RWPE2 (cell line): ENCODE results near the gene SPTB.

Experiments used
- ATAC-seq: fragments of 200-7000 bp; cut with Tn5 transposase; 3 replicates; pipeline ENCODE4 v1.9.1; 2021; ENCODE audit warnings: low read depth
- DNase-seq: peaks from one replicate; pipeline ENCODE4 v3.0.0-alpha.2; 2020; ENCODE audit warnings: low spot score
- H3K27ac ChIP-seq: fragments of 450-650 bp; 2 replicates; pipeline ENCODE4 v1.5.1; 2017; ENCODE audit warnings: mild to moderate bottlenecking; ENCODE audit not compliant: poor library complexity, severe bottlenecking
- H3K27me3 ChIP-seq: fragments of 250-450 bp; sonication (Bioruptor Pico); 2 replicates; pipeline ENCODE4 v1.5.1; 2021; ENCODE audit warnings: mild to moderate bottlenecking, moderate library complexity; ENCODE audit not compliant: insufficient read depth, poor library complexity, severe bottlenecking
- H3K36me3 ChIP-seq: fragments of 250-450 bp; sonication (Bioruptor Pico); 2 replicates; pipeline ENCODE4 v1.5.1; 2020; ENCODE audit warnings: low read depth, mild to moderate bottlenecking, moderate library complexity
- H3K4me1 ChIP-seq: fragments of 250-450 bp; sonication (Bioruptor Pico); 2 replicates; pipeline ENCODE4 v1.5.1; 2021; ENCODE audit warnings: mild to moderate bottlenecking, moderate library complexity; ENCODE audit not compliant: insufficient read depth, poor library complexity, severe bottlenecking
- H3K4me3 ChIP-seq: fragments of 250-450 bp; sonication (Bioruptor Pico); 2 replicates; pipeline ENCODE4 v1.5.1; 2021; ENCODE audit warnings: mild to moderate bottlenecking, moderate library complexity; ENCODE audit not compliant: severe bottlenecking
- H3K9me3 ChIP-seq: fragments of 250-450 bp; sonication (Bioruptor Pico); 2 replicates; pipeline ENCODE4 v1.5.1; 2021; ENCODE audit warnings: mild to moderate bottlenecking, moderate library complexity; ENCODE audit not compliant: severe bottlenecking
- TF ChIP-seq, protein P1 (sequence below): fragments of 450-650 bp; IDR thresholded peaks from one replicate; pipeline ENCODE4 v1.5.1; 2017; ENCODE audit warnings: mild to moderate bottlenecking, moderate library complexity; ENCODE audit not compliant: poor library complexity, severe bottlenecking

Gene SPTB

DNA sequence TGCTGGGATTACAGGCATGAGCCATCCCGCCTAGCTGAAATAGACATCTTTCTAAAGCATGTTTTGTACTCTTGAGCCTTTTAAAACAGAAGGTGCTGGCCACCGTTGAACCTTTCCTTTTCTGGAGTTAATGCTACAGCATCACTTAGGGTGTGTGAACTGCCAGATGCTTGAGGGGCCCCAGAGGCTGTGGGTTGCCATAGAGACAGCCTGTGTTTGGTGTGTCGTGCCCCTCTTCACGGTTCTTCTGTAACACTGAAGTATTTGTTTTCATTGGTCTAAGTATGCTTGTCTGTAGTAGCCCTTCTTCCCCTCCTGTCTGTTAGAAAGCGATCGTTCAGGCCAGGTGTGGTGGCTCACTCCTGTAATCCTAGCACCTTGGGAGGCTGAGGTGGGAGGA, 144.7 kb downstream of the SPTB start:
- no peak overlapping the region for H3K4me3 ChIP-seq
- peak; percentile 27 for DNase-seq
- no peak for ATAC-seq
- H3K27me3 ChIP-seq: no peaks in the 10 kb centered on the region
- H3K27ac ChIP-seq: no peak overlapping the region
- peaks cover 99% of the 10 kb centered on the region for H3K36me3 ChIP-seq
- H3K4me1 ChIP-seq: no peaks in the 10 kb centered on the region
- TF ChIP-seq, protein P1, sequence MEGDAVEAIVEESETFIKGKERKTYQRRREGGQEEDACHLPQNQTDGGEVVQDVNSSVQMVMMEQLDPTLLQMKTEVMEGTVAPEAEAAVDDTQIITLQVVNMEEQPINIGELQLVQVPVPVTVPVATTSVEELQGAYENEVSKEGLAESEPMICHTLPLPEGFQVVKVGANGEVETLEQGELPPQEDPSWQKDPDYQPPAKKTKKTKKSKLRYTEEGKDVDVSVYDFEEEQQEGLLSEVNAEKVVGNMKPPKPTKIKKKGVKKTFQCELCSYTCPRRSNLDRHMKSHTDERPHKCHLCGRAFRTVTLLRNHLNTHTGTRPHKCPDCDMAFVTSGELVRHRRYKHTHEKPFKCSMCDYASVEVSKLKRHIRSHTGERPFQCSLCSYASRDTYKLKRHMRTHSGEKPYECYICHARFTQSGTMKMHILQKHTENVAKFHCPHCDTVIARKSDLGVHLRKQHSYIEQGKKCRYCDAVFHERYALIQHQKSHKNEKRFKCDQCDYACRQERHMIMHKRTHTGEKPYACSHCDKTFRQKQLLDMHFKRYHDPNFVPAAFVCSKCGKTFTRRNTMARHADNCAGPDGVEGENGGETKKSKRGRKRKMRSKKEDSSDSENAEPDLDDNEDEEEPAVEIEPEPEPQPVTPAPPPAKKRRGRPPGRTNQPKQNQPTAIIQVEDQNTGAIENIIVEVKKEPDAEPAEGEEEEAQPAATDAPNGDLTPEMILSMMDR: no peak
- H3K9me3 ChIP-seq: no peaks in the 10 kb centered on the region

GRCh38 chr14:64733899-64734298, 145.8 kb downstream of the SPTB start:
- no peak overlapping the region for H3K27ac ChIP-seq
- ATAC-seq (no peak), DNase-seq (peak; percentile 10)
- H3K9me3 ChIP-seq: no peaks in the 10 kb centered on the region
- H3K36me3 ChIP-seq: peaks cover 99% of the 10 kb centered on the region
- H3K4me1 ChIP-seq: no peaks in the 10 kb centered on the region
- no peaks in the 10 kb centered on the region for H3K27me3 ChIP-seq
- TF ChIP-seq, protein P1: no peak
- H3K4me3 ChIP-seq: no peak overlapping the region

DNA sequence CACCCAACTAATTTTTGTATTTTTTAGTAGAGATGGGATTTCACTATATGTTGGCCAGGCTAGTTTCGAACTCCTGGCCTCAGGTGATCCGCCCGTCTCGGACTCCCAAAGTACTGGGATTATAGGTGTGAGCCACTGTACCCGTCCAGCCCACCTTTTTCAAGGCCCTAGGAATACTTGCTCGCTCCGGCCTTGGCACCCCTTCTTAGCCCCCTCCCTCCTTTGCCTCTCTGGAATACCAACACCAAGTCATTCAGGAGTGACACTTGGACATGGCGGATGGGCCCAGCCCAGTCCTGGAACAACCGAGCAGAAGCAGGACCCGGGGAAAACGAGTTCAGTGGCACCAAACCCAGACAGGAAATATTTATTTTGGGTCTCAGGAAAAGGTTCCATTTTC, 146.4 kb downstream of the SPTB start:
- no peak for ATAC-seq
- Histone ChIP-seq H3K4me1 (no peaks in the 10 kb centered on the region), H3K27ac (no peak overlapping the region), H3K4me3 (no peak overlapping the region), H3K9me3 (no peaks in the 10 kb centered on the region), H3K27me3 (no peaks in the 10 kb centered on the region), H3K36me3 (peaks cover 99% of the 10 kb centered on the region)
- peak; percentile 38 for DNase-seq
- TF ChIP-seq, protein P1: no peak

DNA sequence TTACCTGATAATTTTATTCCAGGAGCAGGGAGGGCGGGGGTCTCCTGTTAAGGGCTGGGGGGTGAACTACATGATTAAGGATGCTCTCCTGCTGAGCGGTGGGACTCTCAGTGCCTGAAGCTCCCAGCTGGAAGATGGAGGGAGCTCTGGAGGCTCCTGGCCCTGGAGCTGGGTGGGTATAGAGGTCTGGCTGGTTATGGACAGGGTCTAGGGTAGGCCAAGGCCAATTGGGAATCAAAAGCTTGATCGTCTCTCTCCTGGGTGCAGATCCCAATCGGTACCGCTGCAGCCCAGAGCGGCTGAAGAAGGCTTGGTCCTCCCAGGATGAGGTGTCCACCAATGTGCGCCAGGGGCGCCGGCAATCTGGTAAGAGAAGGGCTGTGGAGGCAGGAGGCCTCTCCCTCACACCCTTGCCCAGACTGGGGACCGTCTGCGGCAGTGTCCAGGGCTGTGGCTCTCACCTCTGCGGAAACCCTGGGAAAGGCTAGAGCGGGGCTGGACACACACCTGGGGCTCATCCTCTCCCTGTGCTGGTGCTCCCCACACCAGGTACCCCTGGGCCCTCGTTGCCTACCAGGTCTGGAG, 147.1 kb downstream of the SPTB start:
- no peak overlapping the region for H3K4me3 ChIP-seq
- TF ChIP-seq, protein P1: no peak
- H3K4me1 ChIP-seq: no peaks in the 10 kb centered on the region
- peaks cover 99% of the 10 kb centered on the region for H3K36me3 ChIP-seq
- no peaks in the 10 kb centered on the region for H3K27me3 ChIP-seq
- H3K27ac ChIP-seq: no peak overlapping the region
- DNase-seq (peak; percentile 55), ATAC-seq (no peak)
- no peaks in the 10 kb centered on the region for H3K9me3 ChIP-seq

DNA sequence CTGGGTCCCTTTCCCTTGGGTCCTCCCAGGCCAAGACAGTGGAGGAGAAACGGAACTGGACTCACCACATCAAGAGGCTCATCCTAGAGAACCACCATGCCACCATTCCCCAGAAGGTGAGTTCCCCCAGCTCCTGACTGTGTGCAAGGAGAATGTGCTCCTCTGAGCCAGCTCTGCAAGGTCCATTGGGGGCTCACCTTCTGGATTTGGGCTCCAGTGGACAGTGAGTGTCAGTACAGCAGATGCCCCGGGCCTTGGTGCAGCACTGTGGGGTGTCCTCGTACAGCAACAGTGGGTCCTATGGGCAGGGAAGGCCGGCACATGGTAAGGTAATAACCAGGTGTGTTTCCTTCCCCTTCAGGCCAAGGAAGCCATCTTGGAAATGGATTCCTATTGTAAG, 147.6 kb downstream of the SPTB start:
- H3K27me3 ChIP-seq: no peaks in the 10 kb centered on the region
- peaks cover 97% of the 10 kb centered on the region for H3K36me3 ChIP-seq
- ATAC-seq: no peak
- H3K4me3 ChIP-seq: no peak overlapping the region
- DNase-seq: peak; percentile 52
- H3K4me1 ChIP-seq: peaks cover 2% of the 10 kb centered on the region
- H3K27ac ChIP-seq: no peak overlapping the region
- no peaks in the 10 kb centered on the region for H3K9me3 ChIP-seq
- TF ChIP-seq, protein P1: no peak
